ENCODE results near the gene KASH5.

DNA sequence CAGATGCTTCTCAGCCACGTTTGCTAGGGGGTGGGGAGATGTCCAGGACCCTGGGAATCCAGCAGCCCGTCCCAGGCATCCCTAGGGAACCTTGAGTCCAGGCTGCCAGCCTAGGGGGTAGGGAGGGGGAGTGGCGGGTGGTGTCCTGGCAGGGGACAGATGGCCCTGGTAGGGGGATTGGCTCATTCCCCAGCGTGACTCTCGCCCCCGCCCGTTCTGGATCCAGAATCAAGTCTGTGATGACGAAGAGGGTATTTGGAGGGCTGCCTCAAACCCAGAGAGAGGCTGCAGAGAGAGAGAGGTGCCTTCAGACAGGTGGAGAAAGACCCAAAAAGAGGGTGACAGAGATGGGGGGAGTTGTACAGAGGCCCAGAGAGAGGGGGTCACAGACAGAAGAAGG, 49.2 kb downstream of the KASH5 start:
- TF ChIP-seq, protein P1, sequence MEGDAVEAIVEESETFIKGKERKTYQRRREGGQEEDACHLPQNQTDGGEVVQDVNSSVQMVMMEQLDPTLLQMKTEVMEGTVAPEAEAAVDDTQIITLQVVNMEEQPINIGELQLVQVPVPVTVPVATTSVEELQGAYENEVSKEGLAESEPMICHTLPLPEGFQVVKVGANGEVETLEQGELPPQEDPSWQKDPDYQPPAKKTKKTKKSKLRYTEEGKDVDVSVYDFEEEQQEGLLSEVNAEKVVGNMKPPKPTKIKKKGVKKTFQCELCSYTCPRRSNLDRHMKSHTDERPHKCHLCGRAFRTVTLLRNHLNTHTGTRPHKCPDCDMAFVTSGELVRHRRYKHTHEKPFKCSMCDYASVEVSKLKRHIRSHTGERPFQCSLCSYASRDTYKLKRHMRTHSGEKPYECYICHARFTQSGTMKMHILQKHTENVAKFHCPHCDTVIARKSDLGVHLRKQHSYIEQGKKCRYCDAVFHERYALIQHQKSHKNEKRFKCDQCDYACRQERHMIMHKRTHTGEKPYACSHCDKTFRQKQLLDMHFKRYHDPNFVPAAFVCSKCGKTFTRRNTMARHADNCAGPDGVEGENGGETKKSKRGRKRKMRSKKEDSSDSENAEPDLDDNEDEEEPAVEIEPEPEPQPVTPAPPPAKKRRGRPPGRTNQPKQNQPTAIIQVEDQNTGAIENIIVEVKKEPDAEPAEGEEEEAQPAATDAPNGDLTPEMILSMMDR (IDR thresholded peaks at IDR 0.05; ENCODE audit: low read length): no peak
- no peak for TF ChIP-seq EZH2phosphoT487 (IDR thresholded peaks at IDR 0.05; ENCODE audit: low read length)

Data from MM.1S (cell line).